GM21786 (cell line): ENCODE data around the gene TMEM186.
"Not testable (repeated sequence)": the region's sequence is repeated elsewhere in the genome, so short reads cannot be mapped to it uniquely, and the experiment has no call there.

Experiments
- ATAC-seq: cut with Tn5 transposase; IDR thresholded peaks from one replicate; pipeline ENCODE4 v1.9.1; 2021; ENCODE audit not compliant: unreplicated experiment

Gene TMEM186

GRCh38 chr16:8812162-8812843 lies 14.9 kb upstream of the TMEM186 start:
- no peak for ATAC-seq

DNA sequence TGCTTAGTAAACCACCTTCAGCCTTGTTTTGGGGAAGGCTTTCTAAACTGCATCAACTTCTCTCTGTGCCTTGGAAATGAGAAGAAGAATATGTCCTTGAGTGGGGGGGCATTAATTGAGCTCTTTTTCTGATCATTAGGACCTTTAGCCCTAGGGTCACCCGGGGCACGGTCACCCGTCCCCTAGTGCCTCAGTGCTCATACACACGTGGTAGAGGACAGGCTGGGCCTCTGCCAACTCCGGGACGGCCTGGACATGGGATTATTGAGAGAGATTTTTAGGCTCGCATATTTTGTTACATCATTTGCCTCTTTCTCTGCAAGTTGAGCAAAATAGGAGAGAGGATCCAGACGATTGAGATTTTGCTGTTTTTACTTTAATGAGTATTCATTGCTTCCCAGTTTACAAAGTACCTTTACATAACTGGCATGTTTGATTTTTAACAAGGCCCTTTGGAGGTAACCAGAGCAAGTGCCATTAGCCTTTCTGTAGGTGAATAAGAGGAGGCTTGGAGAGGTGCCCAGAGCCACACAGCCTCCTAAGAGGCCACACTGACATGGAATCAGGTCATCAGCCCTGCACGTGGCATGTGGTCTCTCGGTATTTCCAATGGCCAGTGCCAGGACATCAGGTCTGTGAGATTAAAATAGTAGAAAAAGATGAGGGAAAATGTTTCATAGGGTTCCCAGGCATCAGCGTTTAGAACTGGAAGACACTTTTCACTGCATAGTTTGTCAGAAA lies 11.3 kb upstream of the TMEM186 start:
- ATAC-seq: no peak

- no peak for ATAC-seq
These were observed 10.6 kb upstream of the TMEM186 start for GRCh38 chr16:8808009-8808408.

DNA sequence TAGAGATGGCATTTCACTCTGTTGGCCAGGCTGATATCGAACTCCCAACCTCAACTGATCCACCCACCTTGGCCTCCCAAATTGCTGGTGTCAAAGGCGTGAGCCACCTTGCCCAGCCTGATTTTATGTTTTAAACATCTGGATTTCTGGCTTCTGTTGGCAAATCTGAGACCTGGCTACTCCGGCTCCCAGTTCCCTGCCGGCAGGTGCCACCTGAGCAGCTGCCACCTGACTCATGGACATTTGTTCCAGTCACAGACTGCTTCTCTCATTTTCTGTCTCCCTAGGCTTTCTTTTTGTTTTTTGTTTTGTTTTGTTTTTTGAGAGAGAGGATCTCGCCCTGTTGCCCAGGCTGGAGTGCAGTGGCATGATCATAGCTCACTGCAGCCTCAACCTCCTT lies 9.8 kb upstream of the TMEM186 start:
- no peak for ATAC-seq

- ATAC-seq: no peak
These were observed 9.0 kb upstream of the TMEM186 start for GRCh38 chr16:8806272-8806983.

GRCh38 chr16:8804313-8804712 lies 6.9 kb upstream of the TMEM186 start:
- ATAC-seq: no peak

- ATAC-seq: not testable (repeated sequence)
These were observed 6.3 kb upstream of the TMEM186 start for GRCh38 chr16:8803733-8804132.

- no peak for ATAC-seq
These were observed 4.3 kb upstream of the TMEM186 start for GRCh38 chr16:8801701-8802100.

- ATAC-seq: no peak
These were observed 1.2 kb upstream of the TMEM186 start for GRCh38 chr16:8798535-8799157.

DNA sequence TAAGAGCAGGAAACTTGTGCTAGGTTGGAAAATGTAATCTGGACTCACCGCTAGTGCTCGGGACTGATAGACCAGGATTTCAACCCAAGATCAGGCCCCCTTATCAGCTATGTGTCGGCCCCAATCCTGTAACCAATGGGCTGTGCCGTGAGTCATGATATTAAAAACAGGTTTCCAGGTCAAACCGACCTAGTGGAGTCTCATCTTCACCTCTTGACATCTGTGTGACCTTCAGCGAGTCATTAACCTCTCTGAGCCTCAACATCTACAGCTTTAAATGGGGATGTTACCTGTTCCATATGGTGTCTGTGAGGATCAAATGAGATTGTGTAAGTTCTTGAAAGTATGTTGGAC lies 712 bp upstream of the TMEM186 start:
- no peak for ATAC-seq

DNA sequence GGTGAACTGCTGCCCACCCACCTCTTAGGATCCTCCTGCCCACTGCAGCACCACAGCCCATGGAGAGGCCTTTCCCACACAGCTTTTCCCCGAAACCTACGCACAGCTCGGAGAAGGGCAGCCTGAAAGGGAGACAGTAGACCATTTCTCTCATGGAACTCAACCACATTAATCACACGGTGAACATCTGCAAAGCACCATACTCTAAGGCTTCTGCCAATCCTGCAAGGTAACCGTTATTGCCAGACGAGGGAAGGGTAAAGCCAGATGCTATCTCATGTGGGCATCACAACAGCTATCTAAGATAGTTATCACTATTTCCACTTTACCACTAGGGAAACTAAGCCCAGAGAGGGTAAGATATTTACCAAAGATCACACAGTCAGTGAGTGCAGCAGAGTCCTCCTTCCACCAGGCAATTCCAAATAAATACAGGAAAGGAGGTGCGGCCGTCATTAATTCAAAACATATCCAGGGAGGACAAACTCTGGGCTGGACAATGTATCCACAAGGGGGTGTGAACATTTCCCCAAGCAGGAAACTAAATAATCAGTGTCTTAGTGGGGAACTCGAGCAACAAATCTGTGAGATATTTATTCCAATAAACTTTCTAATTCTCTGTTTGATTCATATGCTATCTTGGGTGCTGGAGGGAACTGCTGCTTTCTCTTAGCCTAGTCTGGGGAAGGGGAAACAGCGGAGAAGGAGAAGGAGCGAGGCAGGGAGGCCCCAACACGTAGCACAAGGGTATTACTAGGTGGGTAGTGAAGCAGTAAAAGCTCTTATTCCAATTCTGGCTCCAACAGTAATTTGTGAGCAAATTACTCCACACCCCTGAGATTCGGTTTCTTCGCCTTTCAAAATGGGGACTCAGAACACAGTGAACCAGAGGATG lies 723 bp downstream of the TMEM186 start:
- no peak for ATAC-seq

- ATAC-seq: no peak
These were observed 1.6 kb downstream of the TMEM186 start for GRCh38 chr16:8795818-8796217.

GRCh38 chr16:8795091-8795490 lies 2.3 kb downstream of the TMEM186 start:
- ATAC-seq: no peak

- no peak for ATAC-seq
These were observed 8.8 kb downstream of the TMEM186 start for GRCh38 chr16:8788578-8789172.

GRCh38 chr16:8786316-8786715 lies 11.1 kb downstream of the TMEM186 start:
- not testable (repeated sequence) for ATAC-seq

- ATAC-seq: no peak
These were observed 12.0 kb downstream of the TMEM186 start for GRCh38 chr16:8785408-8785807.

GRCh38 chr16:8782673-8783072 lies 14.8 kb downstream of the TMEM186 start:
- ATAC-seq: no peak

GRCh38 chr16:8781797-8782196 lies 15.6 kb downstream of the TMEM186 start:
- no peak for ATAC-seq

DNA sequence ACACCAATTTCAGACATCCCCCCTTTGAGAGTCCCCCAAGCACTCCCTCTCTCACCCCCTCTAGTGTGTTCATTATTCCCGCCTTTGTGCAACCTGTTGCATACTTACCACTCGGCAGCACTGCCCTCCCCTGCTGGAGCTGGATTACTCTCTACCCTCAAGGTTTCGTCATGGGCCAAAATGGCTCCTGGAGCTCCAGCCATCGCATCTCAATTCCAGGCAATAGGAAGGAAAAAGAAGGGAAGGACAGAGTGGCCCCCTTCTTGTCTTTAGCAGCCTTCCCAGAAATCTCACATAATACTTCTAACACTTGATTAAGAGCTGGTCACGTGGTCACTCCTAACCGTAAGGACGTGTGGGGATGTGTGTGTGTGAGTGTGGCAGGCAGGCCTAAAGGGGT lies 20.2 kb downstream of the TMEM186 start:
- ATAC-seq: no peak

GRCh38 chr16:8776129-8776584 lies 21.3 kb downstream of the TMEM186 start:
- no peak for ATAC-seq
